Trophoblast cell (in vitro differentiated cells and primary cell): ENCODE results near the gene SCN3A.

Experiments
- DNase-seq, 2 donors: peaks; one replicate each; pipeline ENCODE4 v3.0.0-alpha.2; 2016
- H2AFZ ChIP-seq: 2 replicates; pipeline ENCODE4 v1.6.1; 2013; ENCODE audit warnings: low read length, moderate library complexity, mild to moderate bottlenecking; ENCODE audit not compliant: insufficient read depth, poor library complexity
- H2AK5ac ChIP-seq: 2 replicates; pipeline ENCODE4 v1.6.1; 2013; ENCODE audit warnings: mild to moderate bottlenecking, low read length
- H2BK120ac ChIP-seq: 2 replicates; pipeline ENCODE4 v1.6.1; 2013; ENCODE audit warnings: low read length, mild to moderate bottlenecking, moderate library complexity; ENCODE audit not compliant: insufficient read depth, poor library complexity
- H2BK12ac ChIP-seq: 2 replicates; pipeline ENCODE4 v1.6.1; 2013; ENCODE audit warnings: mild to moderate bottlenecking, low read length, moderate library complexity
- H2BK5ac ChIP-seq: 2 replicates; pipeline ENCODE4 v1.6.1; 2013; ENCODE audit warnings: low read length, low read depth, moderate library complexity, mild to moderate bottlenecking; ENCODE audit not compliant: poor library complexity
- H3K14ac ChIP-seq: 2 replicates; pipeline ENCODE4 v1.6.1; 2013; ENCODE audit warnings: mild to moderate bottlenecking, low read length
- H3K18ac ChIP-seq: 2 replicates; pipeline ENCODE4 v1.6.1; 2013; ENCODE audit warnings: mild to moderate bottlenecking, low read length
- H3K23ac ChIP-seq: 2 replicates; pipeline ENCODE4 v1.6.1; 2013; ENCODE audit warnings: low read length
- H3K27ac ChIP-seq: 2 replicates; pipeline ENCODE4 v1.5.1; 2013; ENCODE audit warnings: low read depth, mild to moderate bottlenecking, inconsistent platforms, low read length, moderate library complexity
- H3K27me3 ChIP-seq: 2 replicates; pipeline ENCODE4 v1.6.1; 2013; ENCODE audit warnings: inconsistent platforms, mild to moderate bottlenecking, low read length, moderate library complexity; ENCODE audit not compliant: insufficient read depth
- H3K36me3 ChIP-seq, 2 experiments: 1 replicate in 1 of 2; 2 replicates in 1 of 2; pipeline ENCODE4 v1.6.1; 2013; ENCODE audit warnings: low read length in 2 of 2, mild to moderate bottlenecking in 2 of 2, moderate library complexity in 1 of 2; ENCODE audit not compliant: insufficient read depth in 2 of 2, control insufficient read depth in 1 of 2
- H3K4ac ChIP-seq: 2 replicates; pipeline ENCODE4 v1.6.1; 2013; ENCODE audit warnings: low read depth, mild to moderate bottlenecking, low read length, moderate library complexity
- H3K4me1 ChIP-seq, 2 experiments: 1 replicate in 1 of 2; 2 replicates in 1 of 2; pipeline ENCODE4 v1.6.1; 2013; ENCODE audit warnings: low read length in 2 of 2, mild to moderate bottlenecking in 2 of 2, moderate library complexity in 1 of 2; ENCODE audit not compliant: insufficient read depth in 2 of 2, control insufficient read depth in 1 of 2
- H3K4me2 ChIP-seq: 2 replicates; pipeline ENCODE4 v1.6.1; 2013; ENCODE audit warnings: inconsistent platforms, mild to moderate bottlenecking, low read length, moderate library complexity
- H3K4me3 ChIP-seq: 2 replicates; pipeline ENCODE4 v1.5.1; 2013; ENCODE audit warnings: mild to moderate bottlenecking, low read depth, low read length, inconsistent platforms
- H3K79me1 ChIP-seq: one replicate; pipeline ENCODE4 v1.6.1; 2013; ENCODE audit warnings: low read length
- H3K79me2 ChIP-seq: 2 replicates; pipeline ENCODE4 v1.6.1; 2013; ENCODE audit warnings: low read length, mild to moderate bottlenecking; ENCODE audit not compliant: control insufficient read depth, insufficient read depth, poor library complexity
- H3K9ac ChIP-seq: 2 replicates; pipeline ENCODE4 v1.6.1; 2013; ENCODE audit warnings: mild to moderate bottlenecking, low read length
- H3K9me3 ChIP-seq: 2 replicates; pipeline ENCODE4 v1.6.1; 2013; ENCODE audit warnings: low read depth, mild to moderate bottlenecking, control low read depth, inconsistent platforms, low read length; ENCODE audit not compliant: insufficient read depth
- H4K12ac ChIP-seq: 2 replicates; pipeline ENCODE4 v1.6.1; 2013; ENCODE audit warnings: low read depth, mild to moderate bottlenecking, low read length, moderate library complexity
- H4K8ac ChIP-seq: 2 replicates; pipeline ENCODE4 v1.6.1; 2013; ENCODE audit warnings: low read depth, mild to moderate bottlenecking, low read length, moderate library complexity
- H4K91ac ChIP-seq: one replicate; pipeline ENCODE4 v1.6.1; 2013; ENCODE audit warnings: low read depth, mild to moderate bottlenecking, low read length, moderate library complexity
- WGBS: extraction: QIAGEN DNeasy Blood & Tissue Kit; methylation state at CpG from one replicate; pipeline ENCODE4 v1.1.7; 2013; ENCODE audit warnings: missing lambda C conversion rate; ENCODE audit not compliant: insufficient read length, insufficient coverage; ENCODE audit errors: extremely low coverage; 5-methylcytosine and 5-hydroxymethylcytosine counted together

SCN3A gene

DNA sequence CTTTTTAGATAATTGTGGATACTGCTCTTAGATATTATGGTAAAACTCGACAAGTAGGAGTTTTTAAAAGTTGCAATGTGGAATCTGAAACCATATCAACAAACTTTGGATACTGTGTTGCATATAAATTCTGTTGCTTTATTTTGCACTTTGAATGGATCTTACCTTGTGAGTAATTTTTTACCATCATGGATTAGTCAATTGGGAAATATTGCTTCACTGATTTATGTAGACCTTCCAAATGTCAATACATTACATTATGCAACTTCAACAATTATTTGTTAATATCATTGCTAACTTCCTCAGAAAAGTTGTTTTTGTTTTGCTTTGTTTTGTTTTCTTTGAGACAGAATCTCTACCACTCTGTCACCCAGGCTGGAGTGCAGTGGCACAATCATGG, 146.5 kb downstream of the SCN3A start:
- no peak overlapping the region for H3K14ac ChIP-seq

GRCh38 chr2:165056564-165056963, 147.3 kb downstream of the SCN3A start:
- Histone ChIP-seq H2AK5ac (no peak overlapping the region), H3K27me3 (no peaks in the 10 kb centered on the region), H3K4ac (no peak overlapping the region), H2BK5ac (no peak overlapping the region), H3K9me3 (no peaks in the 10 kb centered on the region), H3K23ac (no peak overlapping the region), H3K4me3 (no peak overlapping the region), H4K8ac (no peak overlapping the region), H3K14ac (no peak overlapping the region), H3K18ac (no peak overlapping the region), H3K79me1 (no peaks in the 10 kb centered on the region), H3K4me2 (no peak overlapping the region), H3K79me2 (no peaks in the 10 kb centered on the region), H2BK120ac (no peak overlapping the region), H3K4me1 (no peaks in the 10 kb centered on the region), H3K27ac (no peak overlapping the region), H2BK12ac (no peak overlapping the region), H3K36me3 (no peaks in the 10 kb centered on the region), H3K9ac (no peak overlapping the region), H4K91ac (no peak overlapping the region), H2AFZ (no peak overlapping the region), H4K12ac (no peak overlapping the region)
- DNase-seq = no peak
- no CpG with 5 or more reads among the region's 2 CpGs for WGBS

More for the DNA sequence above, 146.5 kb downstream of the SCN3A start:
- no peak overlapping the region for H3K27ac ChIP-seq
- no CpG with 5 or more reads among the region's 1 CpG for WGBS
- H3K4me2 ChIP-seq = no peak overlapping the region
- H3K4me1 ChIP-seq = no peaks in the 10 kb centered on the region
- H4K8ac ChIP-seq = no peak overlapping the region
- H3K4ac ChIP-seq = no peak overlapping the region
- no peak overlapping the region for H3K9ac ChIP-seq
- H3K9me3 ChIP-seq = no peaks in the 10 kb centered on the region
- no peak overlapping the region for H2BK120ac ChIP-seq
- no peak overlapping the region for H3K4me3 ChIP-seq
- no peaks in the 10 kb centered on the region for H3K79me1 ChIP-seq
- no peak overlapping the region for H2AFZ ChIP-seq
- no peaks in the 10 kb centered on the region for H3K79me2 ChIP-seq
- H3K23ac ChIP-seq = no peak overlapping the region
- no peak overlapping the region for H4K91ac ChIP-seq
- no peak overlapping the region for H2BK12ac ChIP-seq
- no peak overlapping the region for H2AK5ac ChIP-seq
- H3K27me3 ChIP-seq = no peaks in the 10 kb centered on the region
- no peak overlapping the region for H2BK5ac ChIP-seq
- H4K12ac ChIP-seq = no peak overlapping the region
- no peak overlapping the region for H3K18ac ChIP-seq
- no peak for DNase-seq
- H3K36me3 ChIP-seq = no peaks in the 10 kb centered on the region

DNA sequence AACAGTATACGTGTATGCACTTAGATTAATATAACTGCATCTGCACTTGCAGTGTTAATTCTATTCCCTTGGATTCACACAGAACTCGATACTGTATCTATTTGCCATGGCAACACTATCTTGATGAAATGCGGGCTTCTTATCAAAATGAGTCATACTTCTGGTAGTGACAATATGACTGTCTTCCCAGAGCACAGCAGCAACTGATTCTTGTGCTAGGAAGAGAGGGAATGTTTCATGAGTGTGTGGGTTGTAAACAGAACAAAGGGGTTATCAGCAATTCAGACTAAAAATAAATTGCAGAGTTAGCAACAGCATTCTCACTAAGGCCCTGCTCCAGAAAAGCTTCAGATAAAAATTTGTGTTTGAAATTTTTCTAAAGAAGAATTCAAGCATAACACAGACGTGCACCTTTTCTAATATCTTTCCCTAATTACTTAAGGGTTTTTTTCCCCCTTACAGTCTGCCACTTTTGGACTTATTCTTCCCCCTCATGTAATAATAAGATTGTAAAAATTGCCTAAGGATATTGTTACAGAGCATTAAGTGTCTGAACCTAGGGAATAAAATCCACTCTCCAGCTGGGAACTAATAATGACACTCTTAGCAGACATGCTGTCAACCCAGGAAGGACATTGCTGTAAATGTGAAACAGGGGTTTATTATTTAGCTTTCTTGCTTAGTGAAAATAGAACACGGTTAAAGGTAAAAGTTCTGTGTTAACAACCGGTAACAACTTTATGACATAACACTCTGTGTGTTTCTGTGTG, 148.6 kb downstream of the SCN3A start:
- Histone ChIP-seq H3K79me2 (no peaks in the 10 kb centered on the region), H3K23ac (no peak overlapping the region), H3K4me1 (no peaks in the 10 kb centered on the region), H2BK5ac (no peak overlapping the region), H3K27me3 (no peaks in the 10 kb centered on the region), H4K12ac (no peak overlapping the region), H3K27ac (no peak overlapping the region), H2BK120ac (no peak overlapping the region), H3K36me3 (no peaks in the 10 kb centered on the region), H3K9me3 (no peaks in the 10 kb centered on the region), H2AFZ (no peak overlapping the region), H4K91ac (no peak overlapping the region), H3K9ac (no peak overlapping the region), H2BK12ac (no peak overlapping the region), H3K4me3 (no peak overlapping the region), H3K79me1 (no peaks in the 10 kb centered on the region), H4K8ac (no peak overlapping the region), H3K4ac (no peak overlapping the region), H3K4me2 (no peak overlapping the region), H3K14ac (no peak overlapping the region), H2AK5ac (no peak overlapping the region), H3K18ac (no peak overlapping the region)
- peak; percentile 66 to 93 for DNase-seq
- no CpG with 5 or more reads among the region's 6 CpGs for WGBS

GRCh38 chr2:165054652-165055051, 149.2 kb downstream of the SCN3A start:
- Histone ChIP-seq H3K27me3 (no peaks in the 10 kb centered on the region), H3K4me2 (no peak overlapping the region), H2BK5ac (no peak overlapping the region), H3K4me3 (no peak overlapping the region), H3K9ac (no peak overlapping the region), H3K14ac (no peak overlapping the region), H3K18ac (no peak overlapping the region), H3K36me3 (no peaks in the 10 kb centered on the region), H4K8ac (no peak overlapping the region), H2AFZ (no peak overlapping the region), H3K4ac (no peak overlapping the region), H2BK12ac (no peak overlapping the region), H2AK5ac (no peak overlapping the region), H3K23ac (no peak overlapping the region), H2BK120ac (no peak overlapping the region), H3K4me1 (no peaks in the 10 kb centered on the region), H3K79me1 (no peaks in the 10 kb centered on the region), H4K91ac (no peak overlapping the region), H3K79me2 (no peaks in the 10 kb centered on the region), H3K9me3 (no peaks in the 10 kb centered on the region), H4K12ac (no peak overlapping the region), H3K27ac (no peak overlapping the region)
- DNase-seq = no peak
- no CpG with 5 or more reads among the region's 3 CpGs for WGBS
